ENCODE data around the gene FYB2.

- no peak for TF ChIP-seq CTCF (conservative IDR thresholded peaks at IDR 0.05; ENCODE audit: low read depth, low read length)
- TF ChIP-seq EZH2 (IDR thresholded peaks at IDR 0.05; ENCODE audit: low read length, unreplicated experiment), result no peak
Measured at GRCh38 chr1:56845343-56845742, 26.1 kb upstream of the FYB2 start.

Measured in PC-3 (cell line).